Keratinocyte (primary cell): ENCODE data around the gene SSX4B. TPM values are rescaled to one million over a fixed set of nuclear protein-coding genes. Genes with fewer than 3 reads are reported as not detected.
"Not testable (repeated sequence)": the region's sequence is repeated elsewhere in the genome, so short reads cannot be mapped to it uniquely, and the experiment has no call there.

Source experiments
- DNase-seq: peaks from one replicate; pipeline ENCODE4 v3.0.0-alpha.2; 2011; ENCODE audit warnings: low read depth, missing footprints, low spot score
- FAIRE-seq: peaks from 2 replicates; lab custom pipeline; 2011; peaks lifted over from hg19 to GRCh38; lab: Jason Lieb, UNC
- H2AFZ ChIP-seq: 2 replicates; pipeline ENCODE4 v1.6.0; 2012; ENCODE audit warnings: low read length, control low read depth, inconsistent platforms; ENCODE audit not compliant: control insufficient read depth
- H3K27ac ChIP-seq: 2 replicates; pipeline ENCODE4 v1.5.1; 2011; ENCODE audit warnings: low read length; ENCODE audit not compliant: control insufficient read depth, insufficient read depth
- H3K27me3 ChIP-seq: 3 replicates; pipeline ENCODE4 v1.6.0; 2011; ENCODE audit warnings: low read length; ENCODE audit not compliant: control insufficient read depth, insufficient read depth; ENCODE audit errors: extremely low read depth
- H3K36me3 ChIP-seq, 2 experiments: 2 replicates in 1 of 2; 3 replicates in 1 of 2; pipeline ENCODE4 v1.5.1; 2011; ENCODE audit warnings: low read length in 2 of 2, mild to moderate bottlenecking in 1 of 2; ENCODE audit not compliant: control insufficient read depth in 2 of 2, insufficient read depth in 2 of 2; ENCODE audit errors: extremely low read depth in 1 of 2
- H3K4me1 ChIP-seq: 3 replicates; pipeline ENCODE4 v1.5.1; 2011; ENCODE audit warnings: low read length; ENCODE audit not compliant: control insufficient read depth, insufficient read depth; ENCODE audit errors: extremely low read depth
- H3K4me2 ChIP-seq: 3 replicates; pipeline ENCODE4 v1.6.0; 2011; ENCODE audit warnings: low read depth, low read length; ENCODE audit not compliant: control insufficient read depth, insufficient read depth; ENCODE audit errors: extremely low read depth
- H3K4me3 ChIP-seq, 3 experiments: fragments of 200-600 bp in 1 of 3; sonication (generic) in 1 of 3; 2 replicates in 2 of 3; 3 replicates in 1 of 3; pipeline ENCODE4 v1.5.1; 2011 to 2016; ENCODE audit warnings: low read length in 3 of 3, mild to moderate bottlenecking in 3 of 3, control low read depth in 2 of 3, inconsistent platforms in 1 of 3, low read depth in 1 of 3, mixed read lengths in 1 of 3, mixed run types in 1 of 3, moderate library complexity in 1 of 3; ENCODE audit not compliant: control insufficient read depth in 2 of 3, insufficient read depth in 2 of 3; ENCODE audit errors: extremely low read depth in 1 of 3
- H3K79me2 ChIP-seq: 2 replicates; pipeline ENCODE4 v1.6.0; 2012; ENCODE audit warnings: low read length; ENCODE audit not compliant: control insufficient read depth, insufficient read depth
- H3K9ac ChIP-seq: 3 replicates; pipeline ENCODE4 v1.6.0; 2011; ENCODE audit warnings: low read length; ENCODE audit not compliant: control insufficient read depth, insufficient read depth; ENCODE audit errors: extremely low read depth
- H3K9me1 ChIP-seq: 3 replicates; pipeline ENCODE4 v1.6.0; 2011; ENCODE audit warnings: low read length; ENCODE audit not compliant: control insufficient read depth, insufficient read depth; ENCODE audit errors: extremely low read depth
- H3K9me3 ChIP-seq: 2 replicates; pipeline ENCODE4 v1.5.1; 2012; ENCODE audit warnings: low read depth, low read length; ENCODE audit not compliant: control insufficient read depth
- H4K20me1 ChIP-seq: 3 replicates; pipeline ENCODE4 v1.6.0; 2011; ENCODE audit warnings: low read length; ENCODE audit not compliant: control insufficient read depth, insufficient read depth; ENCODE audit errors: extremely low read depth
- EZH2 ChIP-seq: IDR thresholded peaks from one replicate; pipeline ENCODE4 v1.6.1; 2012; ENCODE audit warnings: inconsistent platforms, mild to moderate bottlenecking, low read length, moderate library complexity
- dilution Hi-C: fragments of 300-500 bp; cut with MboI; formaldehyde crosslinking; loops from one replicate; pipeline ENCODE4 v1.7.0; 2020; ENCODE audit warnings: low sequenced_read_pairs; ENCODE audit not compliant: extremely low pct_ligation_motif_present
- polyA plus RNA-seq, 5 experiments: library from polyadenylated mRNA; depleted of rRNA in 3 of 5; stranded (reverse) in 3 of 5; stranded (forward) in 1 of 5; unstranded in 1 of 5; fragments of >200 nt; gene quantifications; 1 replicate in 1 of 5; 2 replicates in 3 of 5; 3 replicates in 1 of 5; pipeline versions ENCODE4 v1.2.1 to v1.2.3, GENCODE V29; 2011 to 2012; ENCODE audit warnings: missing spikeins in 2 of 5, low read depth in 1 of 5, low replicate concordance in 1 of 5
- TF ChIP-seq, protein P1 (sequence below), 3 experiments: IDR thresholded peaks in 1 of 3; conservative IDR thresholded peaks in 1 of 3; optimal IDR thresholded peaks in 1 of 3; 2 replicates in 2 of 3; 3 replicates in 1 of 3; pipeline versions ENCODE3 to v1.5.1; 2011; ENCODE audit warnings: low read length in 3 of 3, mild to moderate bottlenecking in 3 of 3, moderate library complexity in 2 of 3, control low read depth in 1 of 3, inconsistent platforms in 1 of 3; ENCODE audit not compliant: insufficient read depth in 2 of 3; ENCODE audit errors: extremely low read depth in 1 of 3

SSX4B gene
- polyA plus RNA-seq, 1 donor (not counting 4 experiments of a cell fraction or from before 2014, with no cell fraction given) = not detected

DNA sequence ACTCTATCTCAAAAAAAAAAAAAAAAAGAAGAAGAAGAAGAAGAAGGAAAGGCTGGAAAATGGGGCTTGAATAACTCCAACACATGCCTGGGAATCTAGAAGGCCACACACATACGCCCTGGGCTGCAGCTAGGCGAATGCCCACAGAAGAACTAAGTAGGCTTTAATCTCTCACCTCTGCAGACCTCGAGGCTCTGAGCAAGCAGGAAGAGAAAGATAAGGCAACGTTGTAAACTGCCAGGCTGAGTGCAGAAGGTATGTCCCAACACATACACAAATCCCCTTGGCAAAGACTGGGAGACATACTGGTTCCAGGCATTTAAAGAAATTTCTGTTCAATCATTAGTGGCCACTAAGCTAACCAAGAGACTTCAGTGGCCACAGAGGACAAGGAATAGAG is 39.9 kb upstream of the SSX4B start:
- FAIRE-seq (no peak), DNase-seq (no peak)
- TF ChIP-seq, protein P1, sequence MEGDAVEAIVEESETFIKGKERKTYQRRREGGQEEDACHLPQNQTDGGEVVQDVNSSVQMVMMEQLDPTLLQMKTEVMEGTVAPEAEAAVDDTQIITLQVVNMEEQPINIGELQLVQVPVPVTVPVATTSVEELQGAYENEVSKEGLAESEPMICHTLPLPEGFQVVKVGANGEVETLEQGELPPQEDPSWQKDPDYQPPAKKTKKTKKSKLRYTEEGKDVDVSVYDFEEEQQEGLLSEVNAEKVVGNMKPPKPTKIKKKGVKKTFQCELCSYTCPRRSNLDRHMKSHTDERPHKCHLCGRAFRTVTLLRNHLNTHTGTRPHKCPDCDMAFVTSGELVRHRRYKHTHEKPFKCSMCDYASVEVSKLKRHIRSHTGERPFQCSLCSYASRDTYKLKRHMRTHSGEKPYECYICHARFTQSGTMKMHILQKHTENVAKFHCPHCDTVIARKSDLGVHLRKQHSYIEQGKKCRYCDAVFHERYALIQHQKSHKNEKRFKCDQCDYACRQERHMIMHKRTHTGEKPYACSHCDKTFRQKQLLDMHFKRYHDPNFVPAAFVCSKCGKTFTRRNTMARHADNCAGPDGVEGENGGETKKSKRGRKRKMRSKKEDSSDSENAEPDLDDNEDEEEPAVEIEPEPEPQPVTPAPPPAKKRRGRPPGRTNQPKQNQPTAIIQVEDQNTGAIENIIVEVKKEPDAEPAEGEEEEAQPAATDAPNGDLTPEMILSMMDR (optimal IDR thresholded peaks at IDR 0.05 in 1 of 3, IDR thresholded peaks at IDR 0.05 in 1 of 3, conservative IDR thresholded peaks at IDR 0.05 in 1 of 3; ENCODE audit: extremely low read depth in 1 of 3, insufficient read depth in 2 of 3, low read length in 3 of 3) = no peak
- TF ChIP-seq EZH2 = no peak
- Histone ChIP-seq H3K4me2 (no peak overlapping the region), H4K20me1 (no peaks in the 10 kb centered on the region), H3K27ac (no peak overlapping the region), H3K9me3 (no peaks in the 10 kb centered on the region), H3K4me3 (no peak overlapping the region), H3K4me1 (no peaks in the 10 kb centered on the region), H3K9ac (no peak overlapping the region), H3K36me3 (no peaks in the 10 kb centered on the region), H3K9me1 (no peaks in the 10 kb centered on the region), H3K79me2 (no peaks in the 10 kb centered on the region), H3K27me3 (no peaks in the 10 kb centered on the region), H2AFZ (no peak overlapping the region)
- dilution Hi-C loops = no loop called here

DNA sequence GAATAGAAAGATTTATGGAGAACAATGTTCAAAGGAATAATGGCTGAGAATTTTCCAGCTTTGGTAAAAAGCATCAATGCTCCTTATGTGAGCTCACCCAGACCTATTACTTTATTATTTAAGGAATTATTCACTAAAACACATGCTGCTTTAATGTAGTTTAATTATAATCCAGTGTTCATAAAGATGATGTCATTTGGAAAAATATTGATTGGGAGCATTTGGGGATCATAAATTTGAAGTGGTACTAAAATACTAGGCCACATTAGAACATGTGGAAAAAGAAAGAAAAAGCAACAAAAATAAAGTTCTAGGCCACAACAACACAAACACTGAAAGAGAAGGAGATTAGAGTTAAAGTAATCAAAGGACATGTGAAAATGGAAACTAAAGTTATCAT is 38.3 kb upstream of the SSX4B start:
- TF ChIP-seq, protein P1 (optimal IDR thresholded peaks at IDR 0.05 in 1 of 3, IDR thresholded peaks at IDR 0.05 in 1 of 3, conservative IDR thresholded peaks at IDR 0.05 in 1 of 3; ENCODE audit: extremely low read depth in 1 of 3, insufficient read depth in 2 of 3, low read length in 3 of 3) = no peak
- TF ChIP-seq EZH2 = no peak
- H3K27ac ChIP-seq = no peak overlapping the region
- H3K9ac ChIP-seq = no peak overlapping the region
- no peak overlapping the region for H2AFZ ChIP-seq
- no peaks in the 10 kb centered on the region for H3K27me3 ChIP-seq
- no peaks in the 10 kb centered on the region for H3K9me1 ChIP-seq
- H3K9me3 ChIP-seq = no peaks in the 10 kb centered on the region
- H3K79me2 ChIP-seq = no peaks in the 10 kb centered on the region
- dilution Hi-C loops = no loop called here
- H4K20me1 ChIP-seq = no peaks in the 10 kb centered on the region
- no peak for FAIRE-seq
- no peaks in the 10 kb centered on the region for H3K36me3 ChIP-seq
- H3K4me2 ChIP-seq = no peak overlapping the region
- no peak for DNase-seq
- no peaks in the 10 kb centered on the region for H3K4me1 ChIP-seq
- H3K4me3 ChIP-seq = no peak overlapping the region

DNA sequence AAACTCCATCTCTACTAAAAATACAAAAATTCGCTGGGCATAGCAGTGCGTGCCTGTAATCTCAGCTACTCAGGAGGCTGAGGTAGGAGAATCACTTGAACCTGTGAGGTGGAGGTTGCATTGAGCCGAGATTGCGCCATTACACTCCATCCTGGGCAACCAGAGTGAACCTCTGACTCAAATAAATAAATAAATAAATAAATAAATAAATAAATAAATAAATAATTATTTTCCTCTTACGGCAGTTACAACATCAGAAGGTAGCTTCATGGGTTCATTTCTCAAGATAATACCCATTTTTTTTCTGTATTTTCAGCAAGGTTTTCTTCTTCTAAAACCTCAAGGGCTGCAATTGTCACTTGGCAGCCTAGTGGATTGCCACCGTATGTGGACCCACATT is 35.4 kb upstream of the SSX4B start:
- H3K27ac ChIP-seq, H3K9me3 ChIP-seq, H4K20me1 ChIP-seq, H3K79me2 ChIP-seq, H3K27me3 ChIP-seq, H2AFZ ChIP-seq, DNase-seq, H3K4me2 ChIP-seq, H3K36me3 ChIP-seq, H3K4me1 ChIP-seq, H3K4me3 ChIP-seq, H3K9ac ChIP-seq, H3K9me1 ChIP-seq, dilution Hi-C loops, FAIRE-seq: not testable (repeated sequence)

DNA sequence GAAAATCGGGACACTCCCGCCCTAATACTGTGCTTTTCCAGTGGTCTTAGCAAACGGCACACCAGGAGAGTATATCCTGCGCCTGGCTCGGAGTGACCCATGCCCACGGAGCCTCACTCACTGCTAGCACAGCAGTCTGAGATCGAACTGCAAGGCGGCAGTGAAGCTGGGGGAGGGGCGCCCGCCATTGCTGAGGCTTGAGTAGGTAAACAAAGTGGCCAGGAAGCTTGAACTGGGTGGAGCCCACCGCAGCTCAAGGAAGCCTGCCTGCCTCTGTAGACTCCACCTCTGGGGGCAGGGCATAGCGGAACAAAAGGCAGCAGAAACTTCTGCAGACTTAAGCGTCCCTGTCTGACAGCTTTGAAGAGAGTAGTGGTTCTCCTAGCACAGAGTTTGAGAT is 22.0 kb upstream of the SSX4B start:
- H2AFZ ChIP-seq, H3K79me2 ChIP-seq, H3K4me1 ChIP-seq, H3K9ac ChIP-seq, DNase-seq, H3K4me3 ChIP-seq, H3K27ac ChIP-seq, H3K27me3 ChIP-seq, H3K9me3 ChIP-seq, H4K20me1 ChIP-seq, dilution Hi-C loops, FAIRE-seq, H3K9me1 ChIP-seq, H3K36me3 ChIP-seq, H3K4me2 ChIP-seq: not testable (repeated sequence)
